SH-SY5Y (cell line): ENCODE measurements around the gene APIP.
A peak's percentile ranks its signal among the peaks of the same experiment; 100 is the strongest.

Experiments used
- GATA2 ChIP-seq: IDR thresholded peaks from 2 replicates; pipeline ENCODE4 v1.6.1; 2011; ENCODE audit warnings: mild to moderate bottlenecking, low read depth, low read length
- GATA3 ChIP-seq: IDR thresholded peaks from 2 replicates; pipeline ENCODE4 v1.6.1; 2011; ENCODE audit warnings: low read depth, mild to moderate bottlenecking, low read length, moderate library complexity

The APIP gene

GRCh38 chr11:34916015-34916842 is at the start of gene APIP, which contains the start of gene PDHX:
TSS of gene APIP (minus strand) at chr11:34916379. CDS start at chr11:34916284, 95 bp downstream.
TSS of gene PDHX (plus strand) at chr11:34916618. CDS start at chr11:34916656, 38 bp downstream.
- no peak for TF ChIP-seq GATA3
- TF ChIP-seq GATA2: peak; percentile 38

- no peak for TF ChIP-seq GATA3
- no peak for TF ChIP-seq GATA2
Measured at GRCh38 chr11:34964610-34965331, 48.6 kb upstream of the APIP start.

GRCh38 chr11:34963351-34963750 is 47.2 kb upstream of the APIP start:
- TF ChIP-seq GATA3: no peak
- TF ChIP-seq GATA2: no peak

GRCh38 chr11:34962034-34962433 is 45.9 kb upstream of the APIP start:
- peak; percentile 21; the same call in 1 of the 2 replicates for TF ChIP-seq GATA2
- TF ChIP-seq GATA3: peak; percentile 71

- TF ChIP-seq GATA3 (no peak), GATA2 (no peak)
Measured at GRCh38 chr11:34960277-34960676, 44.1 kb upstream of the APIP start.

- no peak for TF ChIP-seq GATA3
- TF ChIP-seq GATA2: no peak
Measured at GRCh38 chr11:34959770-34960169, 43.6 kb upstream of the APIP start.

- TF ChIP-seq GATA2 (no peak), GATA3 (no peak)
Measured at GRCh38 chr11:34957606-34958005, 41.4 kb upstream of the APIP start.

- TF ChIP-seq GATA3 (no peak), GATA2 (no peak)
Measured at GRCh38 chr11:34957206-34957605, 41.0 kb upstream of the APIP start.

GRCh38 chr11:34953955-34954354 is 37.8 kb upstream of the APIP start:
- TF ChIP-seq GATA2 (no peak), GATA3 (no peak)

- TF ChIP-seq GATA2 (no peak), GATA3 (no peak)
Measured at GRCh38 chr11:34948696-34949095, 32.5 kb upstream of the APIP start.

GRCh38 chr11:34944692-34945091 is 28.5 kb upstream of the APIP start:
- no peak for TF ChIP-seq GATA2
- no peak for TF ChIP-seq GATA3

- TF ChIP-seq GATA3 (no peak), GATA2 (no peak)
Measured at GRCh38 chr11:34941688-34942087, 25.5 kb upstream of the APIP start.

GRCh38 chr11:34940026-34940677 is 24.0 kb upstream of the APIP start:
- no peak for TF ChIP-seq GATA3
- no peak for TF ChIP-seq GATA2

- TF ChIP-seq GATA2 (no peak), GATA3 (no peak)
Measured at GRCh38 chr11:34938611-34939010, 22.4 kb upstream of the APIP start.

- TF ChIP-seq GATA2: no peak
- no peak for TF ChIP-seq GATA3
Measured at GRCh38 chr11:34936945-34937629, 20.9 kb upstream of the APIP start.
